C4-2B (cell line): ENCODE results near the gene PON1.

ENCODE experiments used
- H3K27ac ChIP-seq: fragments of 450-650 bp; 2 replicates; pipeline ENCODE4 v1.5.1; 2017
- CTCF ChIP-seq: fragments of 450-650 bp; conservative IDR thresholded peaks from 2 replicates; pipeline ENCODE4 v1.5.1; 2017; ENCODE audit warnings: mild to moderate bottlenecking
- ZFX ChIP-seq: fragments of 450-650 bp; IDR thresholded peaks from 2 replicates; pipeline ENCODE4 v1.6.1; 2017

The PON1 gene

GRCh38 chr7:95318501-95319100 is 5.7 kb downstream of the PON1 start:
- no peak for TF ChIP-seq CTCF
- TF ChIP-seq ZFX, result no peak

GRCh38 chr7:95317966-95318365 is 6.4 kb downstream of the PON1 start:
- no peak overlapping the region for H3K27ac ChIP-seq
- TF ChIP-seq ZFX, result no peak
- TF ChIP-seq CTCF, result no peak

More at GRCh38 chr7:95318501-95319100, 5.7 kb downstream of the PON1 start:
- no peak overlapping the region; the same call in 1 of the 2 replicates for H3K27ac ChIP-seq

- TF ChIP-seq ZFX (no peak), CTCF (no peak)
- no peak overlapping the region for H3K27ac ChIP-seq
Measured at GRCh38 chr7:95317546-95317945, 6.8 kb downstream of the PON1 start.

GRCh38 chr7:95316588-95316987 is 7.7 kb downstream of the PON1 start:
- H3K27ac ChIP-seq, result no peak overlapping the region
- no peak for TF ChIP-seq CTCF
- no peak for TF ChIP-seq ZFX

- TF ChIP-seq ZFX, result no peak
- no peak for TF ChIP-seq CTCF
- no peak overlapping the region for H3K27ac ChIP-seq
Measured at GRCh38 chr7:95312561-95312960, 11.8 kb downstream of the PON1 start.

GRCh38 chr7:95311389-95311788 is 12.9 kb downstream of the PON1 start:
- no peak overlapping the region for H3K27ac ChIP-seq
- TF ChIP-seq CTCF (no peak), ZFX (no peak)

GRCh38 chr7:95309951-95310350 is 14.4 kb downstream of the PON1 start:
- no peak for TF ChIP-seq ZFX
- TF ChIP-seq CTCF, result no peak
- no peak overlapping the region for H3K27ac ChIP-seq
